ENCODE measurements around the gene ARSG.

DNA sequence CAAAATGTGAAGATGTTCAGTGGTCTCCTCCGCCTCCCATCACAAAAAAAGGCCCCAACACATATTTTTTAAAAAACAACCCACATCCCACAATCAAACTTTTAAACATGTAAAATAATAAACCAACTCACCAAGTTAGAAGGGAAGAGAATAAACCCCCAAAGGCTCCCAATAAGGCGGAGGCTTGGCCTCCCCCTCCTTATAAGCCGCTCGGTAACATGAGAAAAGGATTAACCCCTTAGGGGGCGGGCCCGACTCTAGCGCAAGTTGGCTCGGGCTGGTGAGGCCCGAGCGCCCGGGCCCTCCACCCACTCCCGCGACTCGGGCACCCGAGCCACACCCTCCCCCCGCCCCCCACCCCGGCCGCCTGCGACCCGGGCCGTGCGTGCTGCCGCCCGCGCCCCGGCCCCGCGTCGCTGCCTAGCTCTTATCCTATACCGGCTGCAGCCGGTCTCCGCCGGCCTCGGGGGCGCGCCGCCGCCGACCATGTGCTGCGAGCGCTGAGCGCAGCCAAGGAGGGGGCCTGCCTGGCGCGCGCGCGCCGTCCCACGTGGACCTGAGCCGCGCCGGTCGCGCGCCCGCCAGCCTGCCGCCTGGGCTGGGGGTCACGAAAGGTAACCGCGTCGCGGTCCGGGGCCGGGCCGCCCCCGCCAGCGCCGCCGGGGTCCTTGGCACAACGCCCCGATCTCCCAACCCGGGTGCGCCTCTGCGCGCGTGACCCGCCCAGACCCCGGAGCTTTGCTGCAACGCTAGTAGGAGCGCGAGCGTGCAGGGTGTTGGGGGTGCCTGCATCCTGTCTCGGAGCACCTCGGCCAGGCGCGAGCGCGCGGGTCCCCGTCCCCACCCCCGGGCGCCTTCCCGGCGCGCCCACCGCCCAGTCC is at the start of gene ARSG, which contains the start of gene SLC16A6:
- TF ChIP-seq, protein P1, sequence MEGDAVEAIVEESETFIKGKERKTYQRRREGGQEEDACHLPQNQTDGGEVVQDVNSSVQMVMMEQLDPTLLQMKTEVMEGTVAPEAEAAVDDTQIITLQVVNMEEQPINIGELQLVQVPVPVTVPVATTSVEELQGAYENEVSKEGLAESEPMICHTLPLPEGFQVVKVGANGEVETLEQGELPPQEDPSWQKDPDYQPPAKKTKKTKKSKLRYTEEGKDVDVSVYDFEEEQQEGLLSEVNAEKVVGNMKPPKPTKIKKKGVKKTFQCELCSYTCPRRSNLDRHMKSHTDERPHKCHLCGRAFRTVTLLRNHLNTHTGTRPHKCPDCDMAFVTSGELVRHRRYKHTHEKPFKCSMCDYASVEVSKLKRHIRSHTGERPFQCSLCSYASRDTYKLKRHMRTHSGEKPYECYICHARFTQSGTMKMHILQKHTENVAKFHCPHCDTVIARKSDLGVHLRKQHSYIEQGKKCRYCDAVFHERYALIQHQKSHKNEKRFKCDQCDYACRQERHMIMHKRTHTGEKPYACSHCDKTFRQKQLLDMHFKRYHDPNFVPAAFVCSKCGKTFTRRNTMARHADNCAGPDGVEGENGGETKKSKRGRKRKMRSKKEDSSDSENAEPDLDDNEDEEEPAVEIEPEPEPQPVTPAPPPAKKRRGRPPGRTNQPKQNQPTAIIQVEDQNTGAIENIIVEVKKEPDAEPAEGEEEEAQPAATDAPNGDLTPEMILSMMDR (IDR thresholded peaks at IDR 0.05), result no peak
- TF ChIP-seq TCF12 (IDR thresholded peaks at IDR 0.05), result no peak
- TF ChIP-seq MXI1 (IDR thresholded peaks at IDR 0.05; ENCODE audit: low read depth, low read length), result peak; percentile 82
- TF ChIP-seq SIN3A (IDR thresholded peaks at IDR 0.05; ENCODE audit: borderline replicate concordance, low read depth, low read length), result no peak
- no peak for TF ChIP-seq EP300 (IDR thresholded peaks at IDR 0.05; ENCODE audit: borderline replicate concordance in 1 of 2, low read depth in 1 of 2, low read length in 1 of 2)
- no peak for TF ChIP-seq POLR2AphosphoS5 (IDR thresholded peaks at IDR 0.05; ENCODE audit: low read depth, low read length)
- TF ChIP-seq MEF2A (IDR thresholded peaks at IDR 0.05; ENCODE audit: borderline replicate concordance, low read depth), result no peak
- TF ChIP-seq JUND (IDR thresholded peaks at IDR 0.05), result no peak
- TF ChIP-seq TEAD4 (IDR thresholded peaks at IDR 0.05; ENCODE audit: borderline replicate concordance, insufficient read depth), result no peak

All from SK-N-SH (cell line).